Peyer's patch (tissue), 4 donors: ENCODE results near the gene CNOT8. TPM values are rescaled to one million over a fixed set of nuclear protein-coding genes. Genes with fewer than 3 reads are reported as not detected.

Experiments
- DNase-seq, 3 donors: peaks; one replicate each; pipeline ENCODE4 v3.0.0-alpha.2; 2017 to 2019
- H3K27ac ChIP-seq, 4 donors: fragments of 200-600 bp; sonication (generic); one replicate each; pipeline ENCODE4 v1.5.1; 2016 to 2019
- H3K27me3 ChIP-seq, 2 donors: fragments of 200-600 bp; sonication (generic); one replicate each; pipeline ENCODE4 v1.5.1; 2019
- H3K36me3 ChIP-seq, 3 donors: fragments of 200-600 bp; sonication (generic); one replicate each; pipeline ENCODE4 v1.5.1; 2016 to 2019
- H3K4me1 ChIP-seq, 4 donors: fragments of 200-600 bp; sonication (generic); one replicate each; pipeline ENCODE4 v1.5.1; 2016 to 2019
- H3K4me3 ChIP-seq, 4 donors: fragments of 200-600 bp; sonication (generic); 1 replicate in 3 of 4; 2 replicates in 1 of 4; pipeline ENCODE4 v1.5.1; 2016 to 2019; ENCODE audit warnings: mild to moderate bottlenecking in 1 of 4
- H3K9me3 ChIP-seq, 4 donors: fragments of 200-600 bp; sonication (generic); one replicate each; pipeline ENCODE4 v1.5.1; 2016 to 2019; ENCODE audit warnings: mild to moderate bottlenecking in 1 of 4
- CTCF ChIP-seq, 6 experiments: fragments of 450-650 bp in 4 of 6; fragments of 200-600 bp in 2 of 6; sonication (generic) in 1 of 6; IDR thresholded peaks; one replicate each; pipeline ENCODE4 v1.5.1; 2017 to 2019; ENCODE audit warnings: antibody characterized with exemption in 6 of 6, mild to moderate bottlenecking in 3 of 6, moderate library complexity in 1 of 6
- POLR2A ChIP-seq, 2 donors: fragments of 450-650 bp; IDR thresholded peaks; one replicate each; pipeline ENCODE4 v1.5.1; 2017; ENCODE audit warnings: antibody characterized with exemption in 2 of 2, mild to moderate bottlenecking in 2 of 2, moderate library complexity in 2 of 2
- total RNA-seq, 4 donors: library from RNA; depleted of rRNA; stranded (reverse); fragments of >200 nt; gene quantifications; one replicate each; pipeline ENCODE4 v1.1.0, GENCODE V29; 2016

Gene CNOT8
- total RNA-seq, 4 donors from 2014 or later = 36.9 to 88.3 (median 56.8) TPM

GRCh38 chr5:154857530-154858296 is 714 bp upstream of the CNOT8 start:
- TF ChIP-seq CTCF (IDR thresholded peaks at IDR 0.05) (peak in 1 of 6 experiments; percentile 10), POLR2A (IDR thresholded peaks at IDR 0.05) (peak in 1 of 2 donors; percentile 47)
- peaks cover 0 to 35% (median 15%) of the 10 kb centered on the region in 4 donors for H3K4me1 ChIP-seq

GRCh38 chr5:154858972-154859871 is 795 bp downstream of the CNOT8 start:
- no peak for TF ChIP-seq POLR2A (IDR thresholded peaks at IDR 0.05)
- no peak for TF ChIP-seq CTCF (IDR thresholded peaks at IDR 0.05)
- H3K4me1 ChIP-seq = peaks cover 0 to 35% (median 17%) of the 10 kb centered on the region in 4 donors
- peak in 1 of 3 donors; percentile 17 for DNase-seq

More at GRCh38 chr5:154857530-154858296, 714 bp upstream of the CNOT8 start:
- H3K9me3 ChIP-seq = no peaks in the 10 kb centered on the region
- peak; percentile 94 to 96 (median 95) for DNase-seq
- H3K27me3 ChIP-seq = no peaks in the 10 kb centered on the region
- H3K27ac ChIP-seq = peak overlapping the region; percentile 97 to 98 (median 98)
- H3K4me3 ChIP-seq = peak overlapping the region; percentile 73 to 93 (median 85)
- no peaks in the 10 kb centered on the region for H3K36me3 ChIP-seq

GRCh38 chr5:154860123-154860522 is 1.7 kb downstream of the CNOT8 start:
- Histone ChIP-seq H3K4me3 (peak overlapping the region; percentile 73 to 93 (median 85)), H3K9me3 (no peaks in the 10 kb centered on the region), H3K27me3 (no peaks in the 10 kb centered on the region), H3K27ac (peak overlapping the region; percentile 97 to 98 (median 98)), H3K4me1 (peaks cover 0 to 35% (median 17%) of the 10 kb centered on the region in 4 donors), H3K36me3 (peaks cover 0 to 20% (median 0%) of the 10 kb centered on the region in 3 donors)
- no peak for TF ChIP-seq POLR2A (IDR thresholded peaks at IDR 0.05)
- TF ChIP-seq CTCF (IDR thresholded peaks at IDR 0.05) = no peak
- peak in 2 of 3 donors; percentile 29 to 58 for DNase-seq

More at GRCh38 chr5:154858972-154859871, 795 bp downstream of the CNOT8 start:
- H3K27ac ChIP-seq = peak overlapping the region; percentile 97 to 98 (median 98)
- H3K36me3 ChIP-seq = peaks cover 0 to 12% (median 0%) of the 10 kb centered on the region in 3 donors
- H3K4me3 ChIP-seq = peak overlapping the region; percentile 73 to 93 (median 85)
- H3K27me3 ChIP-seq = no peaks in the 10 kb centered on the region
- no peaks in the 10 kb centered on the region for H3K9me3 ChIP-seq

- H3K36me3 ChIP-seq = peaks cover 0 to 27% (median 0%) of the 10 kb centered on the region in 3 donors
- no peaks in the 10 kb centered on the region for H3K27me3 ChIP-seq
- peak overlapping the region in 3 of 4 donors; percentile 73 to 87 (median 83) for H3K4me3 ChIP-seq
- DNase-seq = no peak
- peaks cover 0 to 35% (median 17%) of the 10 kb centered on the region in 4 donors for H3K4me1 ChIP-seq
- H3K27ac ChIP-seq = peak overlapping the region in 3 of 4 donors; percentile 97 to 98 (median 97)
- no peaks in the 10 kb centered on the region for H3K9me3 ChIP-seq
- TF ChIP-seq CTCF (IDR thresholded peaks at IDR 0.05) = no peak
- no peak for TF ChIP-seq POLR2A (IDR thresholded peaks at IDR 0.05)
Observed at GRCh38 chr5:154860765-154861164, 2.3 kb downstream of the CNOT8 start.

GRCh38 chr5:154861946-154862345 is 3.5 kb downstream of the CNOT8 start:
- H3K27me3 ChIP-seq = no peaks in the 10 kb centered on the region
- peaks cover 0 to 30% (median 0%) of the 10 kb centered on the region in 3 donors for H3K36me3 ChIP-seq
- TF ChIP-seq POLR2A (IDR thresholded peaks at IDR 0.05) = no peak
- no peak for TF ChIP-seq CTCF (IDR thresholded peaks at IDR 0.05)
- H3K27ac ChIP-seq = no peak overlapping the region
- no peaks in the 10 kb centered on the region for H3K9me3 ChIP-seq
- peaks cover 0 to 31% (median 17%) of the 10 kb centered on the region in 4 donors for H3K4me1 ChIP-seq
- no peak overlapping the region for H3K4me3 ChIP-seq
- no peak for DNase-seq
